CD4-positive, alpha-beta T cell (primary cell): ENCODE measurements around the gene SEC24B. TPM values are rescaled to one million over a fixed set of nuclear protein-coding genes. Genes with fewer than 3 reads are reported as not detected.
"Not testable (repeated sequence)": the region's sequence is repeated elsewhere in the genome, so short reads cannot be mapped to it uniquely, and the experiment has no call there.

Experiments
- ATAC-seq: fragments of 200-7000 bp; cut with Tn5 transposase; one replicate; pipeline ENCODE4 v1.10.0; 2022; ENCODE audit warnings: mild to moderate bottlenecking; ENCODE audit not compliant: poor library complexity
- CTCF ChIA-PET: fragments of 350-600 bp; sonication (Branson Sonifier 250); formaldehyde crosslinking; loops from one replicate; lab custom pipeline; 2021; ENCODE audit warnings: antibody characterized with exemption, inconsistent platforms; lab: Charles Lee
- POLR2A ChIA-PET: fragments of 350-600 bp; sonication (Branson Sonifier 250); formaldehyde crosslinking; loops from one replicate; lab custom pipeline; 2021; ENCODE audit warnings: antibody characterized with exemption, inconsistent platforms; lab: Charles Lee
- DNase-seq, 14 experiments: peaks; one replicate each; pipeline ENCODE4 v3.0.0-alpha.2; 2013 to 2020; ENCODE audit warnings: mixed read lengths in 2 of 14
- H3K27ac ChIP-seq, 2 donors: one replicate each; pipeline versions ENCODE4 v1.5.1 to v1.7.0; 2013; ENCODE audit warnings: low read length in 2 of 2, low read depth in 1 of 2, mild to moderate bottlenecking in 1 of 2
- H3K27me3 ChIP-seq, 2 experiments: 1 replicate in 1 of 2; 2 replicates in 1 of 2; pipeline versions ENCODE4 v1.6.1 to v1.7.0; 2013; ENCODE audit warnings: low read length in 2 of 2, control low read depth in 1 of 2, mild to moderate bottlenecking in 1 of 2, moderate library complexity in 1 of 2; ENCODE audit not compliant: insufficient read depth in 2 of 2, control insufficient read depth in 1 of 2
- H3K36me3 ChIP-seq: one replicate; pipeline ENCODE4 v1.6.1; 2013; ENCODE audit warnings: low read length, control low read depth; ENCODE audit not compliant: insufficient read depth
- H3K4me1 ChIP-seq: one replicate; pipeline ENCODE4 v1.6.1; 2013; ENCODE audit warnings: low read length, control low read depth; ENCODE audit not compliant: insufficient read depth
- H3K4me3 ChIP-seq: one replicate; pipeline ENCODE4 v1.5.1; 2013; ENCODE audit warnings: mild to moderate bottlenecking, low read length, moderate library complexity
- H3K9me3 ChIP-seq, 2 experiments: 1 replicate in 1 of 2; 2 replicates in 1 of 2; pipeline versions ENCODE4 v1.6.1 to v1.7.0; 2013; ENCODE audit warnings: low read length in 2 of 2, mild to moderate bottlenecking in 2 of 2, control low read depth in 1 of 2, moderate library complexity in 1 of 2; ENCODE audit not compliant: control insufficient read depth in 1 of 2, insufficient read depth in 1 of 2
- H3K27ac Mint-ChIP-seq: one replicate; pipeline ENCODE4 v1.8.0; 2020; ENCODE audit warnings: mixed read lengths
- H3K27me3 Mint-ChIP-seq: one replicate; pipeline ENCODE4 v1.8.0; 2021; ENCODE audit warnings: mixed read lengths
- H3K36me3 Mint-ChIP-seq: one replicate; pipeline ENCODE4 v1.8.0; 2021; ENCODE audit warnings: low read depth, mixed read lengths
- H3K4me1 Mint-ChIP-seq: one replicate; pipeline ENCODE4 v1.8.0; 2021; ENCODE audit warnings: low read depth, mixed read lengths
- H3K4me3 Mint-ChIP-seq: one replicate; pipeline ENCODE4 v1.8.0; 2020; ENCODE audit warnings: mild to moderate bottlenecking, mixed read lengths
- H3K9me3 Mint-ChIP-seq: one replicate; pipeline ENCODE4 v1.8.0; 2020; ENCODE audit warnings: mixed read lengths
- CTCF ChIP-seq: fragments of 200-600 bp; IDR thresholded peaks from one replicate; pipeline ENCODE4 v1.8.0; 2022; ENCODE audit warnings: antibody characterized with exemption, mild to moderate bottlenecking
- intact Hi-C, 2 experiments: fragments of 100-400 bp; cut with DNase I in 1 of 2; cut with micrococcal nuclease in 1 of 2; formaldehyde crosslinking; loops; one replicate each; pipeline versions ENCODE4 v1.15.1 to v1.9.0; 2023 to 2025; cut with DNase I, micrococcal nuclease
- total RNA-seq, 174 experiments: library from RNA in 2 of 174; stranded (reverse) in 2 of 174; gene quantifications; one replicate each; pipeline ENCODE4 v1.2.3 and lab custom pipeline; 2021 to 2026

SEC24B gene
- total RNA-seq, 2 experiments from 2014 or later = 41.5 to 45.9 TPM

DNA sequence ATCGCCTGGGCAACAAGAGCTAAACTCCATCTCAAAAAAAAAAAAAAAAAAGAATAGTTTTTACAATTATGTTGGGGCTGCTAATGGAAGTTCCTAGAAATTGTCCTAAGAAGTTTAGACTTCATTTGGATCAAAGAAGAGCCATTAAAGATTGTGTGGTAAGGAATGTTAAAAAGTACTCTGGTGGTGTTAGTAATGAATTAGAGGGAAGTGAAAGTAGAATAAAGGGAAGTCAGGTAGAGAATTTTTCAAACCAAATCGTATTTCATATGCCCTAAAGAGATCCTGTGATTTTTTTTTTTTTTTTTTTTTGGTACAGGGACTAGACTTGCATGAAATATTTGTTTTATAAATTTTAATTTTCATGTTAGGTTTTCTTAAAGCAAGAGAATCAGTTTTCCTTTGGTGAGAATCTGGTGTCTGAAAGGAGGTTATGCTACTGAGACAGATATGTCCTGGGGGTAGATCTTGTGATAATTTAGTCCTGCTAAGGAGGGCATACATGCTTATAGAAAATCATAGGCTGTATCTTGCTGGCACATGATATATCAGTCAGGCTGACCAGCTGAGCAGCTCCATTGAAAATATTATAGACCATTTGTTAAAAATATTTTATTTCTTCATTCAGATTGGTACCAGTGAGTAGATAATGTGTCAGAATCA lies 10.7 kb downstream of the SEC24B start:
- no peak overlapping the region for H3K27ac Mint-ChIP-seq
- DNase-seq (no peak), ATAC-seq (no peak)
- no peaks in the 10 kb centered on the region for H3K27me3 Mint-ChIP-seq
- H3K4me1 Mint-ChIP-seq = peaks cover 83% of the 10 kb centered on the region
- peak overlapping the region; percentile 8 for H3K4me3 Mint-ChIP-seq
- ChIA-PET POLR2A (interaction anchor here (0.7 to 1.0 kb wide), 2 partner anchors 10 to 107 kb away, joined by 3 to 4 read pairs; no protein-coding TSS in a partner anchor), CTCF (interaction anchor here (0.7 to 1.3 kb wide), 2 partner anchors 11 to 67 kb away, joined by 3 to 6 read pairs; partner anchors contain the start of gene SEC24B)
- H3K36me3 Mint-ChIP-seq = peaks cover 50% of the 10 kb centered on the region
- no peaks in the 10 kb centered on the region for H3K9me3 Mint-ChIP-seq
- intact Hi-C loops = no loop called here
- H3K27ac ChIP-seq = no peak overlapping the region
- peaks cover 0 to 3% of the 10 kb centered on the region in 2 experiments for H3K9me3 ChIP-seq
- H3K4me3 ChIP-seq = no peak overlapping the region
- peaks cover 22% of the 10 kb centered on the region for H3K4me1 ChIP-seq
- peaks cover 10% of the 10 kb centered on the region for H3K36me3 ChIP-seq
- TF ChIP-seq CTCF = no peak
- H3K27me3 ChIP-seq = no peaks in the 10 kb centered on the region

- no peak overlapping the region for H3K27ac Mint-ChIP-seq
- H3K4me1 ChIP-seq = peaks cover 7% of the 10 kb centered on the region
- no peak for ATAC-seq
- H3K4me1 Mint-ChIP-seq = peaks cover 78% of the 10 kb centered on the region
- CTCF ChIA-PET = interaction anchor here (1.0 kb wide), 1 partner anchor 14 kb away, joined by 4 read pairs; the partner anchor contains the start of gene SEC24B
- intact Hi-C loops = no loop called here
- DNase-seq = no peak
- H3K27me3 Mint-ChIP-seq = no peaks in the 10 kb centered on the region
- H3K4me3 ChIP-seq = no peak overlapping the region
- H3K36me3 Mint-ChIP-seq = peaks cover 77% of the 10 kb centered on the region
- no peak for TF ChIP-seq CTCF
- peaks cover 35% of the 10 kb centered on the region for H3K36me3 ChIP-seq
- peak overlapping the region; percentile 13 for H3K4me3 Mint-ChIP-seq
- H3K9me3 ChIP-seq = peaks cover 0 to 3% of the 10 kb centered on the region in 2 experiments
- POLR2A ChIA-PET = no interaction called here
- no peaks in the 10 kb centered on the region for H3K9me3 Mint-ChIP-seq
- no peaks in the 10 kb centered on the region for H3K27me3 ChIP-seq
- H3K27ac ChIP-seq = no peak overlapping the region
Observed at GRCh38 chr4:109447278-109447677, 13.7 kb downstream of the SEC24B start.

DNA sequence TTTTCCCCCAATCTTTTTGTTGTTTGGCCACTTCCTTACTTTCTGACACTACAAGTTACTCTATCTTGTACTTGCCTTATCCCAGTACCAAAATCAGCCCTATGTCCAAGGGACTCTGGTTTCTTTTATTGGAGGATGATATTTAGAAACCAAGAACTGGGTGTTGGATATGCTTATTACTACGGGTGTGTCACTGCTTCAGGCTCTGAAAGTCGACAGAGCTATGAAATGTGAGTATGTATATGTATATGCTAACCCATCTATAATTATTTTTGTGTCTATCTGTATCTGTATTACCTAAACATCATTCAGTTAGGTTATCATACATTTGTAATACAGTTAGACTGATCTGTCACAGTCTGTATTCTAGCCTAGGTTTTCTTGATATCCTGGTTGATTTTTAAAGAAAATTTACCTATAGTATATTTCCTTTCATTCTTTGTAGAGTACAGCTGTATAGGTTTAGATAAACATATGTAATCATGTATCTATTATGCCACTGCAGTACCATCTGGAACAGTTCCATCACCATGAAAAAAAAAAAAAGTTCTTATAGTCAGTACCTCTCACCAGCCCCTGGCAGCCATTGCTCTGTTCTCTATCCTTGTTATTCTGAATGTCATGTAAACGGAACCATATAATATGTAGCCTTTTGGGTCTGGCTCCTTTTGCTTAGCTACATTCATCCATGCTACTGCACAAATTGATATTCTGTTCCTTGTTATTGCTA lies 18.1 kb downstream of the SEC24B start:
- CTCF ChIA-PET = interaction anchor here (0.7 to 2.4 kb wide), 3 partner anchors 12 to 245 kb away, joined by 3 to 8 read pairs (median 7); partner anchors contain the start of gene SEC24B
- Mint-ChIP-seq H3K27me3 (no peaks in the 10 kb centered on the region), H3K36me3 (peaks cover 90% of the 10 kb centered on the region), H3K4me1 (peaks cover 77% of the 10 kb centered on the region), H3K9me3 (no peaks in the 10 kb centered on the region), H3K27ac (no peak overlapping the region), H3K4me3 (no peak overlapping the region)
- DNase-seq = no peak
- no peak overlapping the region for H3K4me3 ChIP-seq
- POLR2A ChIA-PET = no interaction called here
- H3K36me3 ChIP-seq = peaks cover 26% of the 10 kb centered on the region
- no peak for ATAC-seq
- no peaks in the 10 kb centered on the region for H3K9me3 ChIP-seq
- no peaks in the 10 kb centered on the region for H3K4me1 ChIP-seq
- TF ChIP-seq CTCF = no peak
- H3K27me3 ChIP-seq = no peaks in the 10 kb centered on the region
- H3K27ac ChIP-seq = no peak overlapping the region
- intact Hi-C loops = no loop called here

- intact Hi-C loops, H3K4me3 Mint-ChIP-seq, H3K27me3 Mint-ChIP-seq, DNase-seq, H3K9me3 ChIP-seq, H3K9me3 Mint-ChIP-seq, ATAC-seq, H3K27ac Mint-ChIP-seq, CTCF ChIA-PET, POLR2A ChIA-PET, H3K27me3 ChIP-seq, H3K4me3 ChIP-seq, H3K27ac ChIP-seq, H3K4me1 ChIP-seq: not testable (repeated sequence)
- peaks cover 75% of the 10 kb centered on the region for H3K4me1 Mint-ChIP-seq
- H3K36me3 ChIP-seq = peaks cover 26% of the 10 kb centered on the region
- H3K36me3 Mint-ChIP-seq = peaks cover 85% of the 10 kb centered on the region
Observed at GRCh38 chr4:109453110-109453509, 19.5 kb downstream of the SEC24B start.
